Chondrocyte (in vitro differentiated cells): Measurements from ENCODE around the gene EFCAB10. TPM values are rescaled to one million over a fixed set of nuclear protein-coding genes. Genes with fewer than 3 reads are reported as not detected.

Experiments used
- DNase-seq: peaks from one replicate; pipeline ENCODE4 v3.0.0; 2021; ENCODE audit warnings: mixed read lengths, low spot score
- H3K27ac Mint-ChIP-seq: one replicate; pipeline ENCODE4 v1.8.0; 2021; ENCODE audit warnings: mild to moderate bottlenecking, moderate library complexity, mixed read lengths; ENCODE audit not compliant: unreplicated experiment
- H3K27me3 Mint-ChIP-seq: 2 replicates; pipeline ENCODE4 v1.8.0; 2021; ENCODE audit warnings: low read depth, mixed read lengths
- H3K36me3 Mint-ChIP-seq: 2 replicates; pipeline ENCODE4 v1.8.0; 2021; ENCODE audit warnings: low read depth, mixed read lengths
- H3K4me1 Mint-ChIP-seq: 2 replicates; pipeline ENCODE4 v1.8.0; 2021; ENCODE audit warnings: low read depth, mild to moderate bottlenecking, mixed read lengths
- H3K4me3 Mint-ChIP-seq: one replicate; pipeline ENCODE4 v1.8.0; 2021; ENCODE audit warnings: mild to moderate bottlenecking, moderate library complexity, mixed read lengths; ENCODE audit not compliant: unreplicated experiment
- H3K9me3 Mint-ChIP-seq: 2 replicates; pipeline ENCODE4 v1.8.0; 2021; ENCODE audit warnings: low read depth, mixed read lengths
- CTCF ChIP-seq: fragments of 200-600 bp; sonication (generic); IDR thresholded peaks from 2 replicates; pipeline ENCODE4 v1.5.0; 2021; ENCODE audit warnings: antibody characterized with exemption, mild to moderate bottlenecking, moderate library complexity
- long read RNA-seq: library from polyadenylated mRNA; stranded (forward); transcript quantifications from one replicate; pipeline ENCODE4 v2.0.0, GENCODE V29; 2021
- total RNA-seq: library from RNA; stranded (reverse); gene quantifications from 3 replicates; pipeline ENCODE4 v1.2.1, GENCODE V29; 2021

EFCAB10 gene
- not detected in 3 replicates for total RNA-seq
- long read RNA-seq, result 0 reads

- Mint-ChIP-seq H3K27me3 (no peaks in the 10 kb centered on the region), H3K4me3 (peak within 1 kb of the TSS; percentile 72), H3K9me3 (peaks cover 5% of the 10 kb centered on the region), H3K4me1 (peaks cover 11% of the 10 kb centered on the region), H3K36me3 (no peaks in the 10 kb centered on the region), H3K27ac (no peak within 1 kb of the TSS)
- no peak for TF ChIP-seq CTCF
- DNase-seq, result no peak
Observed at GRCh38 chr7:105581066-105581811, at the start of gene EFCAB10. Gene EFCAB10, minus strand, starts transcription at chr7:105581493. Its CDS starts 30 bp downstream, at chr7:105581463.

- Mint-ChIP-seq H3K9me3 (peaks cover 4% of the 10 kb centered on the region), H3K36me3 (peaks cover 21% of the 10 kb centered on the region), H3K27ac (no peak overlapping the region), H3K27me3 (no peaks in the 10 kb centered on the region), H3K4me3 (no peak overlapping the region), H3K4me1 (peaks cover 8% of the 10 kb centered on the region)
- no peak for TF ChIP-seq CTCF
- no peak for DNase-seq
Observed at GRCh38 chr7:105625986-105626385, 44.7 kb upstream of the EFCAB10 start.

- H3K4me3 Mint-ChIP-seq, result no peak overlapping the region
- DNase-seq, result no peak
- peaks cover 4% of the 10 kb centered on the region for H3K9me3 Mint-ChIP-seq
- peaks cover 20% of the 10 kb centered on the region for H3K36me3 Mint-ChIP-seq
- H3K27me3 Mint-ChIP-seq, result no peaks in the 10 kb centered on the region
- TF ChIP-seq CTCF, result no peak
- no peak overlapping the region for H3K27ac Mint-ChIP-seq
- peaks cover 8% of the 10 kb centered on the region for H3K4me1 Mint-ChIP-seq
Observed at GRCh38 chr7:105623906-105624305, 42.6 kb upstream of the EFCAB10 start.

GRCh38 chr7:105623378-105623777 lies 42.1 kb upstream of the EFCAB10 start:
- no peak overlapping the region for H3K27ac Mint-ChIP-seq
- H3K4me1 Mint-ChIP-seq, result peaks cover 8% of the 10 kb centered on the region
- no peak for DNase-seq
- H3K9me3 Mint-ChIP-seq, result peaks cover 4% of the 10 kb centered on the region
- no peaks in the 10 kb centered on the region for H3K27me3 Mint-ChIP-seq
- peaks cover 20% of the 10 kb centered on the region for H3K36me3 Mint-ChIP-seq
- TF ChIP-seq CTCF, result no peak
- no peak overlapping the region for H3K4me3 Mint-ChIP-seq

- peaks cover 8% of the 10 kb centered on the region for H3K4me1 Mint-ChIP-seq
- peaks cover 20% of the 10 kb centered on the region for H3K36me3 Mint-ChIP-seq
- DNase-seq, result no peak
- H3K9me3 Mint-ChIP-seq, result peaks cover 4% of the 10 kb centered on the region
- TF ChIP-seq CTCF, result no peak
- no peak overlapping the region for H3K27ac Mint-ChIP-seq
- H3K4me3 Mint-ChIP-seq, result no peak overlapping the region
- H3K27me3 Mint-ChIP-seq, result no peaks in the 10 kb centered on the region
Observed at GRCh38 chr7:105622106-105622731, 40.9 kb upstream of the EFCAB10 start.
